ENCODE results near the gene CEP72.

The CEP72 gene

DNA sequence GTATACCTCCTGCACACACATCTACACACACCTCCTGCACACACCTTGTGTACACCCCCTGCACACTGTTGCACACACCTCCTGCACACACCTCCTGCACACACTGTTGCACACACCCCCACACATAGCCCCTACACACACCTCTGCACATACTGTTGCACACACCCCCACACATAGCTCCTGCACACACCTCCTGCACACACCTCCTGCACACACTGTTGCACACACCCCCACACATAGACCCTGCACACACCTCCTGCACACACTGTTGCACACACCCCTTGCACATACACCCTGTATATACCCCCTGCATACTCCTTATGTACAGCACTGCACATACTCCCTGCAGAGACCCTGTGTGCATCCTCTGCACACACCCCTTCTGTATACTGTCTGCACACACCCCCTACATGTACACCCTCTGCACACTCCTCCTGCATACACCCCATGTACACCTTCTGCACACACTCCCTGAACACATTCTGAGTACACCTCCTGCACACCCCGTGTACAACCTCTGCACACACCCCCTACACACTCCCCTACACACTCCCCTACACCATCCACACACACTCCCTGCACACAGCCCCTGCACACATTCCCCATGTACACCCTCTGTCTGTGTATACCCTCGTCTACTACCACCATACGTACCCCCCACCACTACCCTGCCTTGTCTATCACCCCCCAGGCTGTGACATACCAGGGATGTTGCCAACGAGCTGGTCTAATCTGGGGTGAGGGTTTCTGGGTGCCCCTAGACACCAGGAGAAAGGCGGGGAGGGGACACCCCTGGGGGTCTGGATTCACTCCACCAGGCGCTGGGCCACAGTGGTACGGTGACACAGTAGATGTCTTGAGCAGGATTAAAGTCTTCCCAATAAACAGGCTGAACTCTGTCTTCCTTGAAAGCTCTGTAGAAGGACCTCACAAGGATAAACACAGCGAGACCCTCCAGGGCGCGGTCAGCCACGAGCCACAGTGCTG lies 1.1 kb upstream of the CEP72 start:
- DNase-seq = no peak
- ATAC-seq (ENCODE audit: insufficient read depth, low read depth) = no peak
- H3K4me2 ChIP-seq (ENCODE audit: insufficient read depth, low read length) = peak overlapping the region; percentile 98
- H3K27ac ChIP-seq (ENCODE audit: low read length) = peak overlapping the region; percentile 58; the same call in 1 of the 2 replicates
- H3K4me1 ChIP-seq (ENCODE audit: insufficient read depth, low read length) = peaks cover 40% of the 10 kb centered on the region
- TF ChIP-seq EZH2 (IDR thresholded peaks at IDR 0.05; ENCODE audit: borderline replicate concordance, low read depth, low read length, severe bottlenecking) (no peak), CTCF (IDR thresholded peaks at IDR 0.05; ENCODE audit: borderline replicate concordance, extremely low read depth, low read length, poor library complexity, severe bottlenecking) (no peak)
- peak overlapping the region; percentile 55 to 80 for H3K4me3 ChIP-seq (ENCODE audit: low read depth in 1 of 2, low read length in 2 of 2)
- no peaks in the 10 kb centered on the region for H3K27me3 ChIP-seq (ENCODE audit: insufficient read depth, low read length, poor library complexity)
- peak overlapping the region; percentile 74 for H3K9ac ChIP-seq (ENCODE audit: low read depth, low read length)
- H2AFZ ChIP-seq (ENCODE audit: low read depth, low read length) = peak overlapping the region; percentile 98
- H3K9me3 ChIP-seq (ENCODE audit: insufficient read depth, low read length, severe bottlenecking) = peaks cover 5% of the 10 kb centered on the region
- H3K36me3 ChIP-seq (ENCODE audit: insufficient read depth, low read length) = peaks cover 13% of the 10 kb centered on the region
- H4K20me1 ChIP-seq (ENCODE audit: insufficient read depth, low read length) = peaks cover 7% of the 10 kb centered on the region; the same call in 1 of the 2 replicates
- H3K79me2 ChIP-seq (ENCODE audit: insufficient read depth, low read length) = peaks cover 40% of the 10 kb centered on the region

DNA sequence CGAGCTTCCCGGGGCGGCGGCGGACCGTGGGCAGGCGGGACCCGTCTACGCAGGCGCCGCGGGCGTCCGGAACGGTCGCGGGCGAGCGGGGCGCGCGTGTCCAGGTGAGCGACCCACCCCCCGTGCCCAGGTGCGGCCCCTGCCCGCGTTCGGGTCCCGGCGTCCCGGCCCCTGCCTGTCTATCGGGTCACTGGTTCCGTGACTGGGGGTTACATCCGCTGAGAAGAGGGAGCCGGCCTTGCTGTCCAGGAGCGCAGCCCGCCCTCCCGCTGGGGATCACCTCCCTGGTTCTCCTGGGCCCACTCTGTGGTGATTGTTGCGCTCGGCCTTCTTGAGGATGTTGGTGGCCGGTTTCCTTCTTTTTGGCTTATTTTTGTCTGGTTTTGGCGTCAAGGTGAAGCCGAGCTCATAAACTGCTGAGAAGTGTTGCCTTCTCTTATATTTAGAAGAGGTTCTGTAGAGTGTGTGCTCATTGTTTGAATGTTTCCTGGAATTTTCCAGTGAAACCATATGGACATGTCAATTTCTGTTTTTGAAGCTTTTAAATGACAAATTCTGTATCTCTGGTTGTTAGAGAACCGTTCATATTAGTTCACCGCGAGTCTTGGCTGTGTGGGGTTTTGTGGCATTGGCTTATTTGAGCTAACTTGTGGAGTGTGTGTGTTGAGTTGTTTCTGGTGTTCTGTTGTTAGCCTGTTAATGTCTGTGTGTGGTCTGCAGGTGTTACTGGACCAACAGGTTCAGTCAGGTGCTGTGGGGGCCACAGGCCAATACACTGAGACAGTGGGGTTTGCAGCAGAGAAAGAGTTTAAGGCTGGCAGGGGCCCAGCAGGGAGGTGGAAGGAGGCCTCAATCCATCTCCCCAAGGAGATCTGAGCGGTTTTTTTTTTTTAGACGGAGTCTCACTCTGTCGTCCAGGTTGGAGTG lies 621 bp downstream of the CEP72 start:
- H3K4me3 ChIP-seq (ENCODE audit: low read depth in 1 of 2, low read length in 2 of 2) = peak overlapping the region; percentile 55 to 80
- peaks cover 40% of the 10 kb centered on the region for H3K4me1 ChIP-seq (ENCODE audit: insufficient read depth, low read length)
- H3K79me2 ChIP-seq (ENCODE audit: insufficient read depth, low read length) = peaks cover 57% of the 10 kb centered on the region
- ATAC-seq (ENCODE audit: insufficient read depth, low read depth) (peak; percentile 34), DNase-seq (peak; percentile 42)
- peaks cover 28% of the 10 kb centered on the region for H3K36me3 ChIP-seq (ENCODE audit: insufficient read depth, low read length)
- H3K27ac ChIP-seq (ENCODE audit: low read length) = peak overlapping the region; percentile 67
- peak overlapping the region; percentile 74 for H3K9ac ChIP-seq (ENCODE audit: low read depth, low read length)
- peaks cover 21% of the 10 kb centered on the region for H4K20me1 ChIP-seq (ENCODE audit: insufficient read depth, low read length)
- TF ChIP-seq CTCF (IDR thresholded peaks at IDR 0.05; ENCODE audit: borderline replicate concordance, extremely low read depth, low read length, poor library complexity, severe bottlenecking) (no peak), EZH2 (IDR thresholded peaks at IDR 0.05; ENCODE audit: borderline replicate concordance, low read depth, low read length, severe bottlenecking) (no peak)
- H2AFZ ChIP-seq (ENCODE audit: low read depth, low read length) = peak overlapping the region; percentile 68
- peaks cover 5% of the 10 kb centered on the region for H3K9me3 ChIP-seq (ENCODE audit: insufficient read depth, low read length, severe bottlenecking)
- peak overlapping the region; percentile 67 for H3K4me2 ChIP-seq (ENCODE audit: insufficient read depth, low read length)
- H3K27me3 ChIP-seq (ENCODE audit: insufficient read depth, low read length, poor library complexity) = no peaks in the 10 kb centered on the region

DNA sequence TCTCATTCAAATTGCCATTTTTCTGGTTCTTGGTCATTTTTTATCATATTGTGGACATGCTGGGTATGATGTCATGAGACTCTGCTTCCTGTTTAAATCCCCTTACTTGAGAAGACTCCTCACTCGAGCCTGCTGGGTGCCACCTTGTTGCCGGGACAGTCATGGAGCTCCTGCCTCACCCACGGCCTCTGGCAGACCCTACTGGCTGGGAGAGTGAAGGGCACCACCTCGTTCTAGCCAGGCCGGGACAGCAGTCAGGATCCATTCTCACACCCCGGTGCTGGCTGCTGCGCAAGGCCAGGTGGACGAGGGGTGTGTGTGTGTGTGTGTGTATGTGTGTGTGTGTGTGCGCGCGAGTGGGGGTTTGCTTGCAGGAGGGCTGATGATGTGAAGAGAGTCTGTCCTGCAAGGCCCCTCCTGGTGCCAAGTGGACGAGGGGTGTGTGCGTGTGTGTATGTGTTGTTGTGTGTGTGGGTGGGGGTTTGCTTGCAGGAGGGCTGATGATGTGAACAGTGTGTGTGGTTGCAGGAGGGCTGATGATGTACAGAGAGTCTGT lies 4.4 kb downstream of the CEP72 start:
- peaks cover 66% of the 10 kb centered on the region for H3K36me3 ChIP-seq (ENCODE audit: insufficient read depth, low read length)

More for the DNA sequence above, 4.4 kb downstream of the CEP72 start:
- H2AFZ ChIP-seq (ENCODE audit: low read depth, low read length) = no peak overlapping the region
- H4K20me1 ChIP-seq (ENCODE audit: insufficient read depth, low read length) = peaks cover 36% of the 10 kb centered on the region
- no peak for ATAC-seq (ENCODE audit: insufficient read depth, low read depth)
- no peaks in the 10 kb centered on the region for H3K27me3 ChIP-seq (ENCODE audit: insufficient read depth, low read length, poor library complexity)
- no peak for DNase-seq
- no peak overlapping the region for H3K4me2 ChIP-seq (ENCODE audit: insufficient read depth, low read length)
- peaks cover 5% of the 10 kb centered on the region for H3K9me3 ChIP-seq (ENCODE audit: insufficient read depth, low read length, severe bottlenecking)
- H3K4me1 ChIP-seq (ENCODE audit: insufficient read depth, low read length) = peaks cover 28% of the 10 kb centered on the region
- TF ChIP-seq CTCF (IDR thresholded peaks at IDR 0.05; ENCODE audit: borderline replicate concordance, extremely low read depth, low read length, poor library complexity, severe bottlenecking) (no peak), EZH2 (IDR thresholded peaks at IDR 0.05; ENCODE audit: borderline replicate concordance, low read depth, low read length, severe bottlenecking) (no peak)
- no peak overlapping the region for H3K27ac ChIP-seq (ENCODE audit: low read length)
- H3K79me2 ChIP-seq (ENCODE audit: insufficient read depth, low read length) = peaks cover 64% of the 10 kb centered on the region
- no peak overlapping the region for H3K9ac ChIP-seq (ENCODE audit: low read depth, low read length)
- H3K4me3 ChIP-seq (ENCODE audit: low read depth in 1 of 2, low read length in 2 of 2) = no peak overlapping the region
